GM18907 (cell line): ENCODE results near the gene CRABP2.

Experiments
- ATAC-seq: cut with Tn5 transposase; IDR thresholded peaks from one replicate; pipeline ENCODE4 v1.9.1; 2021; ENCODE audit warnings: mild to moderate bottlenecking, moderate library complexity; ENCODE audit not compliant: unreplicated experiment

The CRABP2 gene

GRCh38 chr1:156705321-156705917, at the start of gene CRABP2:
CRABP2 (minus strand) TSS chr1:156705583; CDS start chr1:156705446, 137 bp downstream.
- no peak for ATAC-seq

DNA sequence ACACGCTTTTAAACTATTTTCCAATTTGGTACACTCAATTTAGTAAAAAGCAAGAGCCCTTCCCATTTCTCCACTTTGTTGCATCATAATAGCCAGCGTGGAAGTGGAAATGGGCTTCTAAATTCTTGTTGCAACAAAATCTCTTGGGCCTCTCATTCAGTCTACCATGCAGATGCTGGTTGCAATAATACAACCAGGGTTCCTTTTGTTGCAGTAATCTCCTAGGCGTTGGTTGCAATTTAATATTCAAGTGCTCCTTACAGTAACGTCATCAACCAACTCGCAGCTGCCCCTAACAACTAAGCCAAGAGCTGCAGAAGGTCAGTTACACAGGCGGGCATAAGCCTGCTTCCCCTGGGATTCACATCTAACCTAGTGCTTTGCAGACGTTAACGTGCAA, 48.8 kb upstream of the CRABP2 start:
- ATAC-seq: no peak

DNA sequence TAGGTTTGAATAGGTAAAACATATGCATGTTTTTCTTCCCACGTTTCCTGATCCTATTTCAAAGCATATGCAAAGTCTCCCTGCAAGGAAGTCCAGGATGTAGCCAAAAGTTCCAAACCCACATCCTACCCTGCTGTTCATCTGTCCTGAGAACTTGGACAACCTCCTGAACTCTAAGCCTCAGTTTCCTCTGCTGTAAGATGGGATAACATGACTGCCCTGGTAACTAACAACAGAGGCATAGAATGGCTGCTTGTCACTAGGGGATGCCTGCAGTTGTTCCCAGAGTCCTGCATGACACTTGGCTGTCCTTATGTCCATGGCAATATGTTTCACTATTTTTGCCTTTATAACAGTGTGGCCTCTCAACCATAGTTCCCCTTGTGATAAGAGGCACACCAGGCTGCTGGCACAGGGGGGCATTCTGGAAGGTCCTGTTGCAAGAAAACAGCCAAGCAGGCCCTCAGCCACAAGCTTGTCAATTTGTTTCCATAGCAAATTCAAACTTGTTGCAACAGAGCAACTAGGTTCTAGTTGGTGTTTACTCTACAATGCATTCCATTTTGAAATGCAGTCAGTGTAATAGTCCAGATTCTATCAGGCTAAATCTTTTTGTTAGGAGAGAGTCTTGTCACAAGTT, 47.6 kb upstream of the CRABP2 start:
- no peak for ATAC-seq

GRCh38 chr1:156751757-156752481, 46.5 kb upstream of the CRABP2 start:
- peak; percentile 68 for ATAC-seq

DNA sequence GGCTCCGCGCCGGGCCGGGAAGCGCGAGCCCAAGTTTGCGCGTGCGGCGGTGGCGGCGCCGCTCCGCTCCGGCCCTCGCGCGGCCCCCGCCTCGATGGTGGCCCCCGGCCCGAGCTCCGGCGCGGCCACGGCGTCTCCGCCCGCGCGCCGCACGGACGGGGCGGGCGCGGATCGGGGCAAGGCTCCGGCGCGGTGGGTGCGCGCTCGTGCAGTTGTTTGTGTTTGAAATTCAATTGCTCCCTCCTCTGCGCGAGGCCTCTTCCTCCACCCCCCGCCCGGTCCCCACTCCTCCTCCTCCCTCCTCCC, 46.0 kb upstream of the CRABP2 start, which contains the start of gene HDGF:
Gene HDGF, minus strand, starts transcription at position 225 of the 306 bp plus-strand sequence. CDS start 246 bp downstream, outside the sequence.
- no peak for ATAC-seq

- ATAC-seq: peak; percentile 12
Observed at GRCh38 chr1:156750711-156751450, 45.5 kb upstream of the CRABP2 start.

GRCh38 chr1:156750191-156750672, 44.8 kb upstream of the CRABP2 start:
- no peak for ATAC-seq

GRCh38 chr1:156749419-156750118, 44.2 kb upstream of the CRABP2 start:
- ATAC-seq: no peak

DNA sequence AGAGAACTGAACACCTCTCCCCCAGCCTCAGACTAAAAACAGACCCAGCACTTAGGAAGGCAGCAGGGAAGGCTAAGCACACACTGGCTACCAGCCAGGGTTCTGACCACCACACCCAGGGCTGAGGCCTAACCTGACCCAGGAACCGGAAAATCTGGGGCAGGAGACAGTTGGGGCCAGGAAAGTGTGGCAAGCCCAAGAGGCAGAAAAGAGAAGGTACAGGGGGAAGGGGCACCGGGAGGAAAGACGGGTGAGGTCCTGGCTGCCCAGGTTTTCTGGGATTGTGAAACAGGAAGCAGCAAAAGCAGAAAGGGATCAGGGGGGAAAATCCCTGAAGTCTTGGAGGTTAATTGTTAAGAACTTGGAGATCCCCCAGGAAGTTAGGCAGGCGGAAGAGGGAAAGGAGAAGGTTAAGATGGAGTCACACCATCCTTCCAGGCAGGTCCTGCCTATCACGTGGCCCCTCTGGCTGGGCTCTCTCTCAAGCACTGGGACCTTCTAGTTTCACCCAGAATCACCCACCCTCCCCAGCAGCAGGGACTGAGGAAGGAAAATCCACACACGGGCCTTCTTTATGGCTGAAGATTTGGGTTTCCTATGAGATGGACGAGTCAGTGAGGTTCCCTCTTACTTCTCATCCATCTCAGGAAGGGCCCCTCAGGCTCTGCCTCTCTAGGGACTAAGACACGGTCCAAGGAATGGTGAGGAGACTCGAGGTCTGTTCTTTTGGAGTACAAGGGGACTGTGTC, 43.5 kb upstream of the CRABP2 start:
- no peak for ATAC-seq

- ATAC-seq: no peak
Observed at GRCh38 chr1:156747742-156748669, 42.6 kb upstream of the CRABP2 start.

GRCh38 chr1:156746728-156747631, 41.6 kb upstream of the CRABP2 start:
- ATAC-seq: no peak

DNA sequence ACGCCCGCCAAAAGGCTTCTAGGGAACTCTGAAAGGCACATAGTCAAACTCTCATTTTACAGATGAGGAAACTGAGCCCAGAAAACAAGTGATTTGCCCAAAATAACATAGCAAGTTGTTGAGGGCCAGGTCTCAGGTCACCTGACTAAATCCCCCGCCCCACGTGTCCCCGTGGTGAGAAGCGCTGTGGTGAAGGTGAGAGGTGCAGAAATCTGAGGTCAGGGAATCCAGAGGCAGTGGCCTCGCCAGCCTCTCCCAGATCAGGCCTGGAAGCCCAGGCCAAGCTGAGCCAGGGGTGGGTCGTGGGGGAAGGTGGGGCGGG, 41.0 kb upstream of the CRABP2 start:
- ATAC-seq: no peak

DNA sequence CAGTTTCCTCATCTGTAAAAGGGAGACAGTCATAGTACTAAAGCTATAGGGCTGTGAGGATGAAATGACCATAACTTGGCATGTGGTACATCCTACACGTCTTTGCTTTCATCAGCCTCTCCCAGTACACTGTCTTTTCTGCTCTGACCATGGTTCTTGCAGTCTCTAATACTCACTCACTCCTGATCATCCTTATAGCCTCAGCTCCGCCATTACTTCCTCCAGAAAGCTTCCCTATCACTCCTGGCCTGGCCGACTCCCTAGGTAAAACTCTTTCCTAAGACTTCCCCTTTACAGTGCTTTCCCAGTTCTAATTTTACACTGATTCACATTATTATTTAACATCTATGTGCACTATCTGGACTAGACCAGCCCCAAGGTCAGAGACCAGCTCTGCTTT, 40.5 kb upstream of the CRABP2 start:
- no peak for ATAC-seq

- no peak for ATAC-seq
Observed at GRCh38 chr1:156744786-156745419, 39.5 kb upstream of the CRABP2 start.

GRCh38 chr1:156744344-156744743, 39.0 kb upstream of the CRABP2 start:
- ATAC-seq: no peak

- no peak for ATAC-seq
Observed at GRCh38 chr1:156743367-156744302, 38.3 kb upstream of the CRABP2 start.

GRCh38 chr1:156742801-156743200, 37.4 kb upstream of the CRABP2 start:
- ATAC-seq: no peak
